GM11168 (cell line): ENCODE measurements around the gene CRIM1.

Source experiments
- in situ Hi-C: fragments of 300-500 bp; cut with MboI; formaldehyde crosslinking; loops from one replicate; pipeline ENCODE4 v1.12.0; 2022; ENCODE audit warnings: low sequenced_read_pairs; ENCODE audit not compliant: unreplicated experiment

CRIM1 gene

GRCh38 chr2:36473230-36473629 lies 117.7 kb downstream of the CRIM1 start:
- in situ Hi-C loops = no loop called here

DNA sequence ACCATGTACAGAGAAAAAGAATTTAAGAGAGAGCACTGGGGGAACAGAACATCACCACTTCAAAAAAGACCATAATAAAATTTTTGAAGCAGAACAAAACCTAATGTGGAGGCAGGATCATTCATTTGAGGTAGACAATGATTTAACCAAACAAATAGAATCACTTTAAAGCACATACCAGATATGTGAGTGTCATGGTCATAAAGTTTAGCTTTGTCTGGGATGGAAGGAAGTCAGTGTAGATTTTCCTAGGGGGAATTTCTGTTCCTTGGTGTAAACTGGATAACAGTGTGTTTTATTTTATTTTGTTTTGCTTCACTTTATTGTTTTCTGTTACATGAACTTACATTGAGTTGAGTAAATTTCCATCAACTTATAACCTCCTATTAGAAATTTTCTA lies 120.8 kb downstream of the CRIM1 start:
- in situ Hi-C loops = no loop called here

DNA sequence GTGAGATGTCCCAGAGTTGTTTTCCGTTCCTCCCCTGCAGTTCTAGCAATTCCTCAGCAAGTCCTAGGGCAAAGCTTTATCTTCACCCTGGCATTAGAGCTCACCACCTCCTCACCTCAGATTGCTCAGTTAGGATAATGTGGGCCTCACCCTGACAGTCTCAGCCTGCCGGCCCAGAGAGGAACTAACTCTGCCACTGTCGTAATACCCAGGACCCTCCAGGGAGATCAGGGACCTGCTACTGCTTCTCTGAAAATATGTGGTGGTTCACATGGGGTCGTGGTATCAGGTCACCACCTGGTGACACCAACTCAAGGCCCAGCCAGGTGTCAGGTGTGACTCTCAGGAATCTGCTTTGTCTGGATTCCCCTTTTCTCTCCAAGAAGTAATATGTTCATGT lies 121.7 kb downstream of the CRIM1 start:
- in situ Hi-C loops = no loop called here

DNA sequence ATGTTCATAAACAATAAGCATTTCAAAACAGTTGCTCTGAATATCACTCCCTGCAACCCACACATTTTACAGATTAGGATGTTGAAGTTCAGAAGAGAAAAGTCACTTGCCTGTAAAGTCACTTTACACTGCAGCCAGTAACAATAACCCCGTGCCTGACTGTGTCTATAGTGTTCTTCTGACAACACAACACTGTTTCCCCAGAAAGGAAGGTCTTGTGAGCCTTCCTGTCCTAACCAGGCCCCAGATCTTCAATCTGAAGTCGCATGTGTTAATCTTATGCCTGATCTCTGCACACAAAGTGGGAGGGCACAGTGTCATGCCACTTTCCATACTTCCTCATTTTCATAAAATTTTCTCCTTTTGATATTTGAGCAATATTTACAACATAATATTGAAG lies 122.2 kb downstream of the CRIM1 start:
- in situ Hi-C loops = no loop called here

DNA sequence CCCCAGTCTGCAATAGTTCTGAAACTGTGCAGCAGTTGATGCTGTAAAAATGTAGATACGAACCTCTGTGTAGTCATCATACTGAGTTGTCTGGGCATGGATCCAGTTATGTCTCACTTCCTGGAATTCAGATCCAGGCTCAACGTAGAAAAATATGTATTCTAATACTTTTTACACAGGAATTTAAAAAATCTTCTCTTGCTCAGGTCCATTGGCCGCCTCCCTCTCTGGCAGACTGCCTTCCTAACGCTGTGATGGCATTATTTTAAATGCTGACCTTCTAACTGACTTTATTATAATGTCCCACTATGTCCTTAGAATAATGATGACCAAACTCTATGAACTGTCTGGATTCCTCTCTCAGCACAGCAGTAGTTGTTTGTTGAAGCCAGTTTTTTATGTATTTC lies 122.8 kb downstream of the CRIM1 start:
- in situ Hi-C loops = no loop called here

DNA sequence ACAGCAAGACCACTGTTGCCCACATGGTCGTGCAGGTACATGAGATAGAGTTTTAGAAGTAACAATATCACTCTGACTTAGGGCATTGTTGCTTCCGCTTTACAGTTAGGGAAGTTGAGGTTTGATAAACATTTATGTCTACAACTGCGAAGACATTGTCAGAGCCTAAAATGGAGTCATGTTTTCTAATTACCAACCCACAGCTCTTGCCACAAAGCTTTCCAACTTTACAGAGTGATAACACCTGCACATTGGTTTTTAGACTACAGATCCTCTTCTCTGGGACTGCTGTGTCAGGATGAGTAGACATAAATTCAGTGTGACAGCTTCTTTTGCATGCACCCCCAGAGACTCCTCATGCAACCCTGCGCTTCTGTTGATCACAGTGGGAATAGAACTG lies 123.4 kb downstream of the CRIM1 start:
- in situ Hi-C loops = no loop called here

GRCh38 chr2:36479406-36479805 lies 123.8 kb downstream of the CRIM1 start:
- in situ Hi-C loops = no loop called here

DNA sequence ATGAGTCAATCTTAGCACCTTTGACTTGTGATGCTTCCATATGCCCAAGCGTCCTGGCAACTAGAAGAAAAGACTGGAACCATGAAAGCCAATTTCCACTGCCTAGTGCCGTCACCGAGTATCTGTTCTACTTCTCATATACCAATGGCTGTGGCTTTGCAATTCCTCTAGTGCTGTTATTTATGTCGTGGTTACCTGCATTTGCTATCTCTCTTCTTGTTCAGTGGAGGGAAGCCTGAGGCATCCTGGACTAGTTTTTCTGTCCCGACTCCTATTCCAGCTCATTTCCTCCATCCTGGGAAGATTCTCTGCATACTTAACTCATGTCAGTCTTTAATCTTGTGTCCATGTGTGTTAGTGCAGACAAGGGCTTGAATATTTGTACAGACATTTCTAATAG lies 124.5 kb downstream of the CRIM1 start:
- in situ Hi-C loops = no loop called here

DNA sequence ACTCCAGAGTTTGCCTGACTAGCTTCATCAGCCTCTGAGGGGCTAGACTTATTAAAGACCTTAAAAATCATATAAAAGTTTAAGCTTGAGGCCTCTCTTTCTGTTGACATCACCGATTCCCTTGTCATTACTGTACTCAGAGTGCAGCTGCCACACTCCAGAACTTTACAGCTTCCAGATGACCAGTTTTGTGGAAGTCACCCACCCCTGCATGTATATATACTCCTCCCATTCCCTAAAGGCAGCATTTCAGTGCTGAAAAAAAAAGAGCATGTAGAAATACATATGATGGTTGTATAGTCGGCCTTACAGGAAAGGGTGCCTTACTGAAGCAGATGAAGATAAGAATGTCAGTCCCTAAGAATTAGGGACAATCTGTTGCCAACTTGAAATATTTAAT lies 125.1 kb downstream of the CRIM1 start:
- in situ Hi-C loops = no loop called here

- in situ Hi-C loops = no loop called here
Observed at GRCh38 chr2:36481709-36482108, 126.1 kb downstream of the CRIM1 start.

- in situ Hi-C loops = no loop called here
Observed at GRCh38 chr2:36482576-36483214, 127.1 kb downstream of the CRIM1 start.

DNA sequence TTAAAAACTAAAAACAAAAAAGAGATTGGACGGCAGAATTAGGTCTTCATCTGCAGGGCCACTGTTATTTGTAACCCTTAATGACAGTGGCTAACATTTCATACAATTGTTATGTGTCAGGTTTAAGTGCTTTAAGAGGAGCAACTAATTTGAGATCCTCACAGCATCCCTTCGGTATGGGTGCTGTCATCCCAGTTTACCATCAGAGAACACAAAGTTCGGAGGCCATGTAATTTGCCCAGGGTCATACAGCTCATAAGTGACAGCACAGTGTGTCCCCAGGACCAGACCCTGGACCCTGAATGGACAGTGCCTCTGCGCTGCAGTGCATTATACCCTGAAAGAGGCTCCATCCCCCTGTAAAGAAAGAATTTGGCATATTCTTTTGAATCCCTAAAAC lies 127.7 kb downstream of the CRIM1 start:
- in situ Hi-C loops = no loop called here

DNA sequence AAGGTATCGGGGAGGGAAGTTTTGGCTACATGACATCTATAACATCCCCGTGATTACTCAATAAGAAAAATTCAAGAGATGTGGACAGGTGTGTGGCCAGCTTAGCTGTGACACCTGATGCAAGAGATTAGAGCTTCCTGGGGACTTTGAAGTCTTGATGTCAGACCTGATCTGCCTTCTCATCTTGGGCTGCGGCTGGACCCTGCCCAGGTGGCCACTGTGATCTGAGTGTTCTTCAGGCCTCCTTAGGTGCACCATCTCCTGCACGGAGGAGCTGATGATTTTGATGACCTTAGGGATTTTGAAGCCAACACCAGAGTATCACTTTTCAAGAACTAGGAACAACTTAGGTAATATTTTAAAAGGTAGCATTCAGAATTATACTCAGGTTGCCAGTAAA lies 128.9 kb downstream of the CRIM1 start:
- in situ Hi-C loops = no loop called here

- in situ Hi-C loops = no loop called here
Observed at GRCh38 chr2:36485521-36485920, 129.9 kb downstream of the CRIM1 start.

DNA sequence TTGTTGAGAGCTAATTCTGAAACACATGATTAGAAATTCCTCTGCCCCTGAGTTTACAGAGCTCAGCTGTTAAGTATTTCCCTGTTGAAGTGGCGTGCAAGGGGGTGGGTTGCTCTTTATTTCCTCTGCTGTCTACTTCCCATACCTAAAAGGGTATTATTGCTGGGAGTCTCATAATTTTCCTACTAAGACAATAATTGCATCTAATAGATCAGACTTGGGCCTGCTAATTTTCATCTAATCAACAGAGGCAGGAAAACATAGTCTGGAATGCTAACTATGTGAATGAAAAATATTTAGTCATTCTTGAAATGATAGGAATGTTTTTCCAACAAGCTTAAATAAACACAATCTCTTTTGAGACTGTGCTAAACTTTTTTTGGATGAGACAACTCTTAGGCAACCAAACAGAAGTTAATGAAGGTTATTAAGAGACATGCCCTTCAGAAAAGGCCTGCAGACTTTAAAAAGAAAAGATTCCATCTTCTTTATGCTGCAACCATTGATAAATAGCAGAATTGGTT lies 131.0 kb downstream of the CRIM1 start:
- in situ Hi-C loops = no loop called here

GRCh38 chr2:36487947-36488346 lies 132.4 kb downstream of the CRIM1 start:
- in situ Hi-C loops = no loop called here

GRCh38 chr2:36489281-36489680 lies 133.7 kb downstream of the CRIM1 start:
- in situ Hi-C loops = no loop called here

DNA sequence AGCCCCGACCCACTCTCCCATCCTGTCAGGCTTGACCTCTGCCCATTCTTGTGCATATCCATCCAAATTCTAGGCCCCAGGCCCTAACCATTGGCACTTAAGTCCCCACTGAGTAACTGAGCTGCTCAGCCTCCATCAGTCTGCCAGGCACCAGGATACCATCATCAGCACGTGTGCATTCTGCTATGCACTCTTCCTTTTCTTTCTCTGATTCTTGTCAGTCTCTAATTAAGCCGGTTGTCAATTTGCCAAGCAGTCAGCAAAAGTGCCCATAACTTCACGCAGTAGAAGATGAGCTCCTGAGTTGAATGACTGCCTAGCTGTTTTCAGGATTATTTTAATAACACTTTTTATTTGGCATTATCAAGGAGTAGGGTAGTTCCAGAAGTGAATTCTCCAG lies 135.2 kb downstream of the CRIM1 start:
- in situ Hi-C loops = no loop called here

GRCh38 chr2:36492216-36492945 lies 136.8 kb downstream of the CRIM1 start:
- in situ Hi-C loops = no loop called here

DNA sequence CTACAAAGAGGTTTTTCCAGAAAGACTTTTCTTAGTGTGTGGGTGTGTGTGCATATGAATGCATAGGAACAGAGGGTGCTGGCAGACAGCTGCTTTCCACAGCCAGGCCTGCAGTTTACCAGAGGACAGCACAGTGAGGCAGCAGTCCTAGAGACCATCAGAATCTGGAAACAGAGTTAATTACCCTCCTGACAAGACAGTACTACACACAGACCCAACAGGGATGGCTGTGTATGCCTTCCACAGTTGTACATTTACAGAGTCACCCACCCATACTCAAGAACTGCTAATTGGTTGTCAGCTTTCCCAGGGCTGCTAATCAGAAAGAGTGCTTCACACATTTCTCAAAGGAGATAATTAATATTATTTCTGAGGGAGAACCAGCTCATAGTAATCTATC lies 137.7 kb downstream of the CRIM1 start:
- in situ Hi-C loops = no loop called here

- in situ Hi-C loops = no loop called here
Observed at GRCh38 chr2:36497570-36498163, 142.1 kb downstream of the CRIM1 start.
